ENCODE results near the gene FLNA. TPM values are rescaled to one million over a fixed set of nuclear protein-coding genes. Genes with fewer than 3 reads are reported as not detected.
"Not testable (repeated sequence)": the region's sequence is repeated elsewhere in the genome, so short reads cannot be mapped to it uniquely, and the experiment has no call there.

Gene FLNA
- total RNA-seq, 1 donor from 2014 or later: 806 TPM

DNA sequence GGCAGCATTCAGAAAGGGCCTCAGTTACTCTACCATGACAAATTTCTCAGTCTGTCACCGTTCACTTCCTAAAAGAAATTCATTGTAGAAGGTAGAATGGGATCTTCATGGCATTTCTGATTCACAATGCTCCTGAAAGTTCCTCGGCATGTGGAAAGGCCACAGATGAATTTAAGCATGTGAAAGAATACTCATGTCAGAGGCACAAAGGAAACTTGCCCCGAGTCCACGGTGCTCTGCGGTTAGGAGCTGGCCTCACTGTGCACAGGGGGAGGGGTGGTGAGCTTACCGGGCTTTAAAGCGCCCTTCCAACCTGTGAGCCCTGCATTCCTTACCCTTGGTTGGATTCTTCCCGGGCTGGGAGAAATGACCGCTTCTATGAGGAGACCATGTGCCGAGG lies 69.6 kb downstream of the FLNA start:
- H3K9me3 Mint-ChIP-seq: no peaks in the 10 kb centered on the region
- H3K27ac Mint-ChIP-seq: no peak overlapping the region
- DNase-seq (ENCODE audit: extremely low spot score, unreplicated experiment): no peak
- no peak overlapping the region for H3K4me3 Mint-ChIP-seq
- peaks cover 3% of the 10 kb centered on the region for H3K27me3 Mint-ChIP-seq
- no peaks in the 10 kb centered on the region for H3K36me3 Mint-ChIP-seq
- TF ChIP-seq, protein P1, sequence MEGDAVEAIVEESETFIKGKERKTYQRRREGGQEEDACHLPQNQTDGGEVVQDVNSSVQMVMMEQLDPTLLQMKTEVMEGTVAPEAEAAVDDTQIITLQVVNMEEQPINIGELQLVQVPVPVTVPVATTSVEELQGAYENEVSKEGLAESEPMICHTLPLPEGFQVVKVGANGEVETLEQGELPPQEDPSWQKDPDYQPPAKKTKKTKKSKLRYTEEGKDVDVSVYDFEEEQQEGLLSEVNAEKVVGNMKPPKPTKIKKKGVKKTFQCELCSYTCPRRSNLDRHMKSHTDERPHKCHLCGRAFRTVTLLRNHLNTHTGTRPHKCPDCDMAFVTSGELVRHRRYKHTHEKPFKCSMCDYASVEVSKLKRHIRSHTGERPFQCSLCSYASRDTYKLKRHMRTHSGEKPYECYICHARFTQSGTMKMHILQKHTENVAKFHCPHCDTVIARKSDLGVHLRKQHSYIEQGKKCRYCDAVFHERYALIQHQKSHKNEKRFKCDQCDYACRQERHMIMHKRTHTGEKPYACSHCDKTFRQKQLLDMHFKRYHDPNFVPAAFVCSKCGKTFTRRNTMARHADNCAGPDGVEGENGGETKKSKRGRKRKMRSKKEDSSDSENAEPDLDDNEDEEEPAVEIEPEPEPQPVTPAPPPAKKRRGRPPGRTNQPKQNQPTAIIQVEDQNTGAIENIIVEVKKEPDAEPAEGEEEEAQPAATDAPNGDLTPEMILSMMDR (conservative IDR thresholded peaks at IDR 0.05): no peak
- no peaks in the 10 kb centered on the region for H3K4me1 Mint-ChIP-seq (ENCODE audit: unreplicated experiment)

DNA sequence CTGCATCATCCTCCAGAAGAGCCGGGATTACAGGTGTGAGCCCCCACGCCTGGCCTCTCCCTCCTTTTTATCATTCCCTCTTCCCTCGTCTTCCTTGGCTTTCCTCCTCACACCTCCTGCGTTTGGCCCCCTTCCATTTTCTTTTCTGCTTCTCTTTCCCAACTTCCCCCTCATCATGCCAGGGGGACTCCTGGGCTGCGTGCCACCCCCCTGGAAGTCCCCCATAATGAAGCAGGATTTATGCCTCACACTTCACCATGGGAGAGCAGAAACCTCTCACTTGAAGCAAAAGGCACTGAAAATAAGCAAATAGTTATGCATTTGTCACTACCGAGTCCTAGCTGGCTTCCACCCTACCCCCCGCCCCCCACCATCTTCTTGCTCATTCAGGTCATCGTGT lies 71.0 kb downstream of the FLNA start:
- H3K27me3 Mint-ChIP-seq: peaks cover 3% of the 10 kb centered on the region
- TF ChIP-seq, protein P1 (conservative IDR thresholded peaks at IDR 0.05): no peak
- DNase-seq (ENCODE audit: extremely low spot score, unreplicated experiment): no peak
- no peaks in the 10 kb centered on the region for H3K9me3 Mint-ChIP-seq
- no peaks in the 10 kb centered on the region for H3K4me1 Mint-ChIP-seq (ENCODE audit: unreplicated experiment)
- H3K27ac Mint-ChIP-seq: no peak overlapping the region
- H3K36me3 Mint-ChIP-seq: no peaks in the 10 kb centered on the region
- H3K4me3 Mint-ChIP-seq: no peak overlapping the region

DNA sequence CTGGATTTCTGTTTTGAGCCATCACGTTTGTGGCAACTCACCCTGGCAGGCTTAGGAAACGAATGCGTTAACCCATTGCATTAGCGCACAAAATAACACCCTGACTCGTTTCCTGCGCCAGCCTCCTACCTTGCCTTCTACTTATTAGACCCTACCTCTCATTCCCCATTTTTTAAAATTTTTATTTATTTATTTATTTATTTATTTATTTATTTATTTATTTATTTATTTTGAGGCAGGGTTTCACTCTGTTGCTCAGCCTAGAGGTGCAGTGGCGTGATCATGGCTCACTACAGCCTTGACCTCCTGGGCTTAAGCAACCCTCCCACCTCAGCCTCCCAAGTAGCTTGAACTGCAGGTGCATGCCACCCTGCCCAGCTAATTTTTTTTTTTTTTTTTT lies 71.4 kb downstream of the FLNA start:
- H3K4me1 Mint-ChIP-seq (ENCODE audit: unreplicated experiment); H3K27ac Mint-ChIP-seq; H3K36me3 Mint-ChIP-seq; DNase-seq (ENCODE audit: extremely low spot score, unreplicated experiment); H3K4me3 Mint-ChIP-seq; H3K27me3 Mint-ChIP-seq; H3K9me3 Mint-ChIP-seq: not testable (repeated sequence)

DNA sequence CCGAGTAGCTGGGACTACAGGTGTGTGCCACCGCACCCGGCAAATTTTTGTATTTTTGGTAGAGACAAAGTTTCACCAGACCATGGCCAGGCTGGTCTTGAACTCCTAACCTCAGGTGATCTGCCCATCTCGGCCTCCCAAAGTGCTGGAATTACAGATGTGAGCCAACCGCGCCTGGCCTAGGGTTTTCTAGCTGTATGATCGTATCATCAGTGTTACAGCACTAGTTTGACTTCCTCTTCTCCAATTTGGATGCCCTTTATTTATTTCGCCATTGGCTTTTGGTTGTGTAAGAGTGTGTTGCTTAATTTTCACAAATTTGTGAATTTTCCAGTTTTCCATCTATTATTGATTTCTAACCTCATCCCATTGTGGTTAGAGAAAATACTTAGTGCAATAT lies 73.6 kb downstream of the FLNA start:
- no peaks in the 10 kb centered on the region for H3K4me1 Mint-ChIP-seq (ENCODE audit: unreplicated experiment)
- no peaks in the 10 kb centered on the region for H3K36me3 Mint-ChIP-seq
- H3K9me3 Mint-ChIP-seq: no peaks in the 10 kb centered on the region
- no peak for DNase-seq (ENCODE audit: extremely low spot score, unreplicated experiment)
- TF ChIP-seq, protein P1 (conservative IDR thresholded peaks at IDR 0.05): no peak
- no peak overlapping the region for H3K27ac Mint-ChIP-seq
- peaks cover 3% of the 10 kb centered on the region for H3K27me3 Mint-ChIP-seq
- no peak overlapping the region for H3K4me3 Mint-ChIP-seq

Other genes starting within 250 kb of the FLNA start
- gene OPN1LW, start 230.4 kb downstream of the FLNA start, total RNA-seq (ENCODE audit: low replicate concordance): not detected in 2 replicates
- gene OPN1MW, start 192.0 kb downstream of the FLNA start, total RNA-seq (ENCODE audit: low replicate concordance): not detected in 2 replicates
- not detected in 2 replicates for gene OPN1MW2, start 154.9 kb downstream of the FLNA start, total RNA-seq (ENCODE audit: low replicate concordance)
- gene OPN1MW3, start 117.1 kb downstream of the FLNA start, total RNA-seq (ENCODE audit: low replicate concordance): not detected in 2 replicates
- gene TEX28, start 79.5 kb downstream of the FLNA start, total RNA-seq (ENCODE audit: low replicate concordance): not detected in 2 replicates
- 0.56 TPM in 1 of 2 replicates, not detected in the other for gene TKTL1, start 78.8 kb downstream of the FLNA start, total RNA-seq (ENCODE audit: low replicate concordance)
- 56.7 and 62.7 TPM in 2 replicates for gene EMD, start 4.7 kb upstream of the FLNA start, total RNA-seq (ENCODE audit: low replicate concordance)
- 2,880 and 3,042 TPM in 2 replicates for gene RPL10, start 23.7 kb upstream of the FLNA start, total RNA-seq (ENCODE audit: low replicate concordance)
- 13.3 and 14.4 TPM in 2 replicates for gene DNASE1L1, start 34.6 kb upstream of the FLNA start, total RNA-seq (ENCODE audit: low replicate concordance)
- 30.5 and 46.1 TPM in 2 replicates for gene TAFAZZIN, start 36.9 kb upstream of the FLNA start, total RNA-seq (ENCODE audit: low replicate concordance)
- gene ATP6AP1, start 54.0 kb upstream of the FLNA start, total RNA-seq (ENCODE audit: low replicate concordance): 105 and 159 TPM in 2 replicates
- 105 and 159 TPM in 2 replicates for gene GDI1, start 62.5 kb upstream of the FLNA start, total RNA-seq (ENCODE audit: low replicate concordance)
- 59.2 and 63.8 TPM in 2 replicates for gene FAM50A, start 69.5 kb upstream of the FLNA start, total RNA-seq (ENCODE audit: low replicate concordance)
- 62.9 and 85.1 TPM in 2 replicates for gene PLXNA3, start 83.6 kb upstream of the FLNA start, total RNA-seq (ENCODE audit: low replicate concordance)
- gene LAGE3, start 104.6 kb upstream of the FLNA start, total RNA-seq (ENCODE audit: low replicate concordance): 12.9 and 15.9 TPM in 2 replicates
- gene UBL4A, start 112.0 kb upstream of the FLNA start, total RNA-seq (ENCODE audit: low replicate concordance): 23.3 and 28.7 TPM in 2 replicates
- gene SLC10A3, start 116.0 kb upstream of the FLNA start, total RNA-seq (ENCODE audit: low replicate concordance): 13.0 and 23.0 TPM in 2 replicates
- gene FAM3A, start 141.6 kb upstream of the FLNA start, total RNA-seq (ENCODE audit: low replicate concordance): 34.1 and 35.9 TPM in 2 replicates
- 41.3 and 57.9 TPM in 2 replicates for gene G6PD, start 172.2 kb upstream of the FLNA start, total RNA-seq (ENCODE audit: low replicate concordance)
- gene IKBKG, start 173.0 kb upstream of the FLNA start, total RNA-seq (ENCODE audit: low replicate concordance): 14.6 and 15.5 TPM in 2 replicates
- gene CTAG1A, start 210.5 kb upstream of the FLNA start, total RNA-seq (ENCODE audit: low replicate concordance): not detected in 2 replicates
- gene CTAG1B, start 244.6 kb upstream of the FLNA start, total RNA-seq (ENCODE audit: low replicate concordance): not detected in 2 replicates

Data from type B pancreatic cell (in vitro differentiated cells).